GM12864 (cell line): ENCODE measurements around the gene CYB561A3.

Experiments used
- DNase-seq: peaks from one replicate; pipeline ENCODE4 v3.0.0-alpha.2; 2011; ENCODE audit warnings: low read depth
- H3K4me3 ChIP-seq: 2 replicates; pipeline ENCODE4 v1.5.1; 2011; ENCODE audit warnings: mild to moderate bottlenecking, low read depth, low read length, control low read depth
- TF ChIP-seq, protein P1 (sequence below): IDR thresholded peaks from 2 replicates; pipeline ENCODE4 v1.5.1; 2011; ENCODE audit warnings: low read depth, mild to moderate bottlenecking, moderate library complexity, low read length, control low read depth, inconsistent platforms; ENCODE audit errors: missing control alignments

Gene CYB561A3

DNA sequence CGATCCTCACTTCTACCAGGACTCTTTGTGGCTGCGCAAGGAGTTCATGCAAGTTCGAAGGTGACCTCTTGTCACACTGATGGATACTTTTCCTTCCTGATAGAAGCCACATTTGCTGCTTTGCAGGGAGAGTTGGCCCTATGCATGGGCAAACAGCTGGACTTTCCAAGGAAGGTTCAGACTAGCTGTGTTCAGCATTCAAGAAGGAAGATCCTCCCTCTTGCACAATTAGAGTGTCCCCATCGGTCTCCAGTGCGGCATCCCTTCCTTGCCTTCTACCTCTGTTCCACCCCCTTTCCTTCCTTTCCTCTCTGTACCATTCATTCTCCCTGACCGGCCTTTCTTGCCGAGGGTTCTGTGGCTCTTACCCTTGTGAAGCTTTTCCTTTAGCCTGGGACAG lies 7.0 kb upstream of the CYB561A3 start:
- TF ChIP-seq, protein P1, sequence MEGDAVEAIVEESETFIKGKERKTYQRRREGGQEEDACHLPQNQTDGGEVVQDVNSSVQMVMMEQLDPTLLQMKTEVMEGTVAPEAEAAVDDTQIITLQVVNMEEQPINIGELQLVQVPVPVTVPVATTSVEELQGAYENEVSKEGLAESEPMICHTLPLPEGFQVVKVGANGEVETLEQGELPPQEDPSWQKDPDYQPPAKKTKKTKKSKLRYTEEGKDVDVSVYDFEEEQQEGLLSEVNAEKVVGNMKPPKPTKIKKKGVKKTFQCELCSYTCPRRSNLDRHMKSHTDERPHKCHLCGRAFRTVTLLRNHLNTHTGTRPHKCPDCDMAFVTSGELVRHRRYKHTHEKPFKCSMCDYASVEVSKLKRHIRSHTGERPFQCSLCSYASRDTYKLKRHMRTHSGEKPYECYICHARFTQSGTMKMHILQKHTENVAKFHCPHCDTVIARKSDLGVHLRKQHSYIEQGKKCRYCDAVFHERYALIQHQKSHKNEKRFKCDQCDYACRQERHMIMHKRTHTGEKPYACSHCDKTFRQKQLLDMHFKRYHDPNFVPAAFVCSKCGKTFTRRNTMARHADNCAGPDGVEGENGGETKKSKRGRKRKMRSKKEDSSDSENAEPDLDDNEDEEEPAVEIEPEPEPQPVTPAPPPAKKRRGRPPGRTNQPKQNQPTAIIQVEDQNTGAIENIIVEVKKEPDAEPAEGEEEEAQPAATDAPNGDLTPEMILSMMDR = no peak
- DNase-seq = no peak

DNA sequence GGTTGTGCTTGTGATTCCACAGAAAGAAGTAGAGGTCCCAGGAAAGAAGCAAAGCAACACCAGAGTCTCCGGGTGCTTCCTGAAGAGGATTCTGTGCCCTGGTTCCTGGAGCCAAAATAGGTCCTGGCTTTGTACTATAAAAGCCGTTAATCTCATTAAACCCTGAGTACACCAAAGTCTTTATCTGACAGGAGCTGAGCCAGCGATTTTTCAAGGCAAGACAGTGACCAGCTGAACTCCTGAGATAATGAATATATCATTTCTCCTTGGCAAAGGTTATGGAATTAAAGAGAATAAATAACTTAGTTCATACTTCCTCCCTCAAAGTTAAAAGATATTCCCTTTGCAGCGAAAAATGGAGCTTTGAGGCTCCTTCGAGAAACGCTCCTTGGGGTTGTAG lies 5.7 kb upstream of the CYB561A3 start:
- no peak overlapping the region for H3K4me3 ChIP-seq
- DNase-seq = no peak
- TF ChIP-seq, protein P1 = no peak

More for the DNA sequence above, 7.0 kb upstream of the CYB561A3 start:
- H3K4me3 ChIP-seq = no peak overlapping the region

DNA sequence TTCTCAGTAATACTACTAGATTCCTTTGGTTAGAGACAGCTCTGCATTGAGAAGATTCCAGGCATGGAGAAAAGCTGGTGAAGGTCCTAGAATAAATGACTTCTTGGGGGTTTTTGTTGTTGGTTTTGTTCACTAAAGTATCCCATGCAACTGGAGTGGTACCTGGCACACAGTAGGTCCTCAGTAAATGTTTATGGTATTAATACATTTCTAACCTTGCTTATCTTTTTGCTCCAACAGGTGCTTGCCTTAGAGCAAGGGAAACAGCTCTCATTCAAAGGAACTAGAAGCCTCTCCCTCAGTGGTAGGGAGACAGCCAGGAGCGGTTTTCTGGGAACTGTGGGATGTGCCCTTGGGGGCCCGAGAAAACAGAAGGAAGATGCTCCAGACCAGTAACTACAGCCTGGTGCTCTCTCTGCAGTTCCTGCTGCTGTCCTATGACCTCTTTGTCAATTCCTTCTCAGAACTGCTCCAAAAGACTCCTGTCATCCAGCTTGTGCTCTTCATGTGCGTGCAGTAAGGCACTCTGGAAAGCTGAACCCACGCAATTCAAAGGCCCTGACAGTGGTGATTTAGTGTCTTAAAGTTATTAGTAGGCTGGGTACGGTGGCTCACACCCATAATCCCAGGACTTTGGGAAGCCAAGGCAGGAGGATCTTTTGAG lies 2.5 kb upstream of the CYB561A3 start:
- no peak for DNase-seq
- TF ChIP-seq, protein P1 = no peak
- no peak overlapping the region for H3K4me3 ChIP-seq

DNA sequence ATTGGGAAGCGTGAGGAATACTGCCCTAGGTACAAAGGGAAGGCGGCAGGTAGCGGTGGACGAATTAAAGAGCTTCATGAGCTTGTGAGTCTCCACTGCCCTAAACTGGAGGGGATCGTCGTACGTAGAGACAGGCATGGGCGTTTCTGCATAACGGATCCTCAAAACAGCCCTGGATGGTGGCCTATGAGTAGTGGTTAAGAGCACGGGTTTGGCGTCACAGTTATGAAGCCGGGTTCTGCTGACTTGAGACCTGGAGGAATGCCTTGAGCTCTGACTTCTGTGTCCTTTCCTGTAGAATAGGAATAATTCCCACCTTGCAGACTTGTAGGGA lies 827 bp upstream of the CYB561A3 start:
- H3K4me3 ChIP-seq = peak overlapping the region; percentile 80
- TF ChIP-seq, protein P1 = no peak
- DNase-seq = no peak

DNA sequence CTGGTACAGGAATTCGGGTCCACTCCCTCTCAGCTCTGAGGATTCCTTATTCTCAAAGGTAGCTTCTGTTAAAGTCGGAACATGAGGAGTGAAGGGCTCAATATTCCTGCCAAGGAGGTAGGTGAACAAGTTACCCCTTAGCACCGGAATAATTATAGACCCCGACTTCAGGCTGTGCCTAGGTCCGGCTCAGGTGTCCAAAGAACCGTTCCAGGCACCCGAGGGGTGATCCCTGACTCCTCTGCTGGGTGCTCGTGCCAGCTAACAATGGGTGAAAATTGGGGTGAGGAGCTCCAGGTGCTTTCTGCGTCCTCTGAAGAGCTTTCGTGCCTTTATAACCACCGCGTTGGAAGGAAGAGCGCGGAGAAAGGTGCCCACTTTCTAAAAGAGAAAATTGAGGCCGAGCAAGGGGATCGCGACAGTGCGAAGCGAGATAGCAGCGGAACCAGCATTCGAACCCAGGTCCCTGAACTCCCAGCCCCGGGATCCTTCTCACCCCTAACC lies 393 bp downstream of the CYB561A3 start:
- TF ChIP-seq, protein P1 = no peak

DNA sequence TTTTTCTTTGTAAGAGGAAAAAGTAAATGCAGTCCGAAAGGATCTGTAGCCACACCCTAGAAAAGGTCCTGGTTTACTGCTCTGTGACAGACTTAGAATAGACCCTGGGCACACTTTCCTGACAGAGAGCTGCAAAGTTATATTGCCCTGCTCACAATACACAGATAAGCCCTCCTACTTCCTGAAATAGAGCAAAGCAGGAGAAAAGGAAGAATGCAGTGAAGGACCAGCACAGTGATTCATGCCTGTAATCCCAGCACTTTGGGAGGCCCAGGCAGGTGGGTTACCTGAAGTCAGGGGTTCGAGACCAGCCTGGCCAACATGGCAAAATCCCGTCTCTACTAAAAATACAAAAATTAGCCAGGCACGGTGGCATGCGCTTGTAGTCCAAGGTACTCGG lies 2.2 kb downstream of the CYB561A3 start:
- TF ChIP-seq, protein P1 = no peak
- H3K4me3 ChIP-seq = peak overlapping the region; percentile 5
- DNase-seq = no peak

More for the DNA sequence above, 393 bp downstream of the CYB561A3 start:
- DNase-seq = no peak
- peak overlapping the region; percentile 80 for H3K4me3 ChIP-seq

GRCh38 chr11:61358566-61358965 lies 3.1 kb downstream of the CYB561A3 start:
- no peak overlapping the region; the same call in 1 of the 2 replicates for H3K4me3 ChIP-seq
- DNase-seq = no peak
- TF ChIP-seq, protein P1 = no peak
